GM21381 (cell line): ENCODE results near the gene TOR2A.

ENCODE experiments used
- ATAC-seq: cut with Tn5 transposase; IDR thresholded peaks from one replicate; pipeline ENCODE4 v1.9.1; 2021; ENCODE audit warnings: mild to moderate bottlenecking, moderate library complexity; ENCODE audit not compliant: unreplicated experiment

The TOR2A gene

DNA sequence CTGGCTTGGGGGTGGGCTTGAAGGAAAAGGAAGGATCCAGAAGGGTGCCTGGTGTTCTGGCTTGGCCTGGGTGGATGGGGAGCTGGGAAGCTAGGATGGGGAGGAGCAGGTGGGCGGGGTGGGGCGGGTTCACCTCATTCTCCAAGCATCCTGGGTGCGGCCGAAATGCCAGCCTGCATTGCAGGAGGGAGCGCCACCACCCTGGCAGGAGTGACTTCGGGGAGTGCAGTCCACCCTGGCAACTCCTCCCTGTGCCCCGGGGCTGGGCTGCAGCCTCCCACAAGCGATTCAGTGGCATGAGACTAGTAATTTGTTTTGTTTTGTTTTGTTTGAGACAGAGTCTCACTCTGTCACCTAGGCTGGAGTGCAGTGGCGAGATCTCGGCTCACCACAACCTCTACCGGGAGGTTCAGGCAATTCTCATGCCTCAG, 13.7 kb downstream of the TOR2A start:
- ATAC-seq, result no peak

GRCh38 chr9:127720865-127721227, 14.2 kb downstream of the TOR2A start:
- ATAC-seq, result no peak

- no peak for ATAC-seq
Measured at GRCh38 chr9:127720031-127720864, 14.8 kb downstream of the TOR2A start.

DNA sequence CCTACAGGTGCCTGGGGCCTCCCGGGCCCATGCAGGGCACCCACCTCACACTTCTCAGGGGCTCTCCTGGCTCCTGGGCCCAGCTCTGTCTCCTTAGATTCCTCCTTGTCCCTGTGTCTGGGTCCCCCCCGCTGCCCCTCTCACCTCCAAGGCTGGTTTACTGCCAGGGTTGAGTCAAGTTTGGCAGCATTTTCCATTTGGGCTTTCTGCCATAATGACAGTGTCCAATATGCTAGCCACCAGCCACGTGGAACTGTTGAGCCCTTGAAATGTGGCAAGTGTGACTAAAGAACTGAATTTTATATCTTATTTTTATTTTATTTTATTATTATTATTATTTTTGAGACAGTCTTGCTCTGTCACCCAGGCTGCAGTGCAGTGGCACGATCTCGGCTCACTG, 17.3 kb downstream of the TOR2A start:
- ATAC-seq, result no peak

DNA sequence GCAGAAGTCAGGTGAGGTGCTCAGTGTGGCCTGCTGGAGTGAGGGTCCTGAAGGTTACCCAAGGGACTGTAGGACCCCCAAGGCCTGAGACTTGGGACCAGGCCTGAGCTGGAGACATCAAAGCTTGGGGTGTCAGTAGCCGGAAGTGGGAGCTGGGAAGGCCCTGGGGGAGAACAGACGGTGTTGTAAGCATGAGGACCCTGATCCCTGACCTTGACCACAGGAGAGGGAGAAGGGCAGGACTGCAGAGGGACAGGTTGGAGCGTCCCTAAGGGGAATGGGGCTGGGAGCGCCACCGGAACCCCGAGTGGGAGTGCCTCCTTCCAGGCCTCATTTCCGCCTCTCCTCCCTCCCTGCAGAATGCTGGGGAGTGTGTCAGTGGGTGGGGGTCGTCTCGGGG, 18.7 kb downstream of the TOR2A start:
- no peak for ATAC-seq

DNA sequence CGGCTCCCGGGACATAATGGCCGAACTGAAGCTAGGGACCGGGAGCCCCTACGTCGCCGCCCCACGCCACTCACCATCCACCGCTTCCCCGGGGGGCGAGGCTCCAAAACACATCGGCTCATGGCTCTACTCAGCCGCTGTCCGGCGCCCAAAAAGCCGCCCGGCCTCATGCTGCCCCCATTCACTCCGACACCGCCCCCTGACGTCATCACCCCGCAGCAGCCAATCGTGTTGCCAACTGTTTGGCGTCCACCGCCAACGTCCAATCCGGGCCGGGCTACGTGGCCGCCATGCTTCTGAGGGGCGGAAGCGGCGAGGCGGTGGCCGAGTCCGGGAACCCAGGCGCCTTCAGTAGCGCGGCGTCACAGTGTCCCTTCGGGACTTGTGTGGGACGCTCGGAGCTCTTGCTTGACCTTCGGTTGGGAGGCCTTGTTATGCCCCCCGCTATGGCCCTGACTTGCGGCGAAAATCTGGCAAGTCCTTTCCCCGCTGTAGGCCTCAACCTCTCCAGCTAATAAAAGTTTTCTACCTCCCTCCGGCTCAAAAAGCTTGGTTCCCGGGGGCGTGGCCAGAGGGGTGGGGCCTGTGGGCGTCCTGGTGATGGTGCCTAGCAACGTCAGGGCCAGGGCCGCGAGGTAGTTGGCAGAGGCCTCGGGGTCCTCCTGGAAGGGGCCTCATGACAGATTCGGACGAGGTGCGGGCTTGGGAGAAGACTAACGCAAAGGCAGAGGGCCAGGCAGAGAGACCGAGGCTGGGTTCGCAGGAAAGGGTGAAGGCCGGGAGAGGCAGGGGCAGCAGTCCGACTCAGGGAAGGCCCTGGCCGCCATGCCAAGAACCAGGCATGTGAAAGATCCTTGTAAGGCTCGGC, 19.4 kb downstream of the TOR2A start, which contains the start of the genes PTRH1 and TTC16:
TSS of gene PTRH1 (minus strand) at position 194 of the 868 bp plus-strand sequence. CDS start at position 170, 24 bp downstream.
TSS of gene TTC16 (plus strand) at position 610 of the 868 bp plus-strand sequence. CDS start at position 677, 67 bp downstream.
- ATAC-seq, result peak; percentile 94

- ATAC-seq, result peak; percentile 7
Measured at GRCh38 chr9:127714951-127715469, 20.1 kb downstream of the TOR2A start.

DNA sequence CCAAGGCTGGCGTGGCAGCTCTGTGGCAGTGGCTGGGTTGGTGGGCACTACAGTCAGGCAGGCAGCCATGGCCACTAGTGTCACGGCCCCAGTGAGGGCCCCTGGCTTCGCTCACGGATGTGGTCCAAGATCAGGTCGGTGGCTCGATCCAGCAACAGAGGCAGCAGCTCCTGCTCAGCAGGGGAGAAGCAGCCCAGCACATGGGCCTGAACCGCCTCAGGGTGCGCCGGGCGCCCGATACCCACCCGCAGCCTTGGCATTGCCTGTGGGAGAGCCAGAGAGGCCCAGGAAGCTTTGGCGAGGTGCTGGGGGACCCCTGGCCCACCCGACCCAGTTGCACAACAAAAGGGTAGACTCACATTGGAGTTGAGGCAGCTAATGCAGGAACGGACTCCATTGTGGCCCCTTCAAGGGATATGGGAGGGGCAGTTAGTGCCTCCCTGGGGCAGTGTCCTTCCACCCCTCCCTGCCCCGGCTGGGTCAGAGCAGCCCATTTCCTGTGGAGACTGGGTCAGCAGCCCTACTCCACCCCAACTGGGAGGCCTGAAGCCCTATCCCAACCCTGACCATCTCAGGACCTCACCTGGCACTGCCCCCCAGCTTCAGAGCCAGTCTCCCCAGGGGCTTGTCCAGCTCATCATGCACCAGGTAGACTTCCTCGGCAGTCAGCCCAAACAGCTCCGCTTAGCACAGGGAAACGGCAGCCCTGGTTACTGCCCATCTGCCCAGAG, 20.9 kb downstream of the TOR2A start:
- no peak for ATAC-seq

GRCh38 chr9:127712867-127713266, 22.2 kb downstream of the TOR2A start:
- no peak for ATAC-seq

DNA sequence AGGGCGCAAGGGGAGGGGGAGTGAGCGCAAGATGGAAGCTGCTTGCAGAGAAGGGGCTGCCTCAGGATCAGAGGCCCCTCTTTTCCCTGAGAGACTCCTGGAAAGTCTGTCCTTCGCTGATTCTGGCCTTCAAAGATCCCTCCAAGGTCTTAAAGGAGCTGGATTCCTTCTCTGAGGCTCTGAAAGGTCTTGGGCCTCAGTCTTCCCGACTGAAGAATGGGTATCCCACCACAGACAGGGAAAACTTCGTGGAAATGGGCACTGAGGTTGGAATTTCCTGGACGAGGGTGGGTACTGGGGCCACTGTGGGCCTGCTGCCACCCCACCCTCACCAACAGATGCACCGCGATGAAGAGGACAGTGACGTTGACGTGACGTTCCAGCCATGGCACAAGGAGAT, 22.7 kb downstream of the TOR2A start:
- ATAC-seq, result no peak

DNA sequence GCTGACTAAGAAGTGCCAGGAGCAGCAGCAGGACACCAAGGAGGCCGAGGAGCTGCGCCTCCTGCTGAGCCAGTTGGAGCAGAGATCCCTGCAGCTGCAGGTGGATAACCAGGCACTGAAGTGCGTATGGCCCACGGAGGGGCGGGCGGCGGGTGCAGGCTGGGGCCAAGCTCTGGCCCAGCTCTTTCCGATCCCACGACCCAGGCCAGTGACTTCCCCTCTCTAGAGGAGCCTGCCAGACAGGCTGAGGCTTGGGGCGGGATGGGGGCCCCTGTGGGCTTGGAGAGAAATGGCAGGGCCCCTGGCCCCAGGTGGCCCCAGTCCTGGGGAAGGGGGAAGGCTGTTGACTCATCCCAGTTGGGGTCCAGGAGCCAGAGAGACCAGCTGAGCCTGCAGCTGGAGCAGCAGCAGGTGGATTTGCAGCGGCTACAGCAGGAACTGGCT, 23.2 kb downstream of the TOR2A start:
- no peak for ATAC-seq

GRCh38 chr9:127711226-127711701, 23.8 kb downstream of the TOR2A start:
- ATAC-seq, result no peak

GRCh38 chr9:127710204-127710783, 24.8 kb downstream of the TOR2A start:
- ATAC-seq, result no peak

GRCh38 chr9:127708952-127709587, 26.0 kb downstream of the TOR2A start:
- ATAC-seq, result no peak

GRCh38 chr9:127707766-127708165, 27.3 kb downstream of the TOR2A start:
- ATAC-seq, result no peak

DNA sequence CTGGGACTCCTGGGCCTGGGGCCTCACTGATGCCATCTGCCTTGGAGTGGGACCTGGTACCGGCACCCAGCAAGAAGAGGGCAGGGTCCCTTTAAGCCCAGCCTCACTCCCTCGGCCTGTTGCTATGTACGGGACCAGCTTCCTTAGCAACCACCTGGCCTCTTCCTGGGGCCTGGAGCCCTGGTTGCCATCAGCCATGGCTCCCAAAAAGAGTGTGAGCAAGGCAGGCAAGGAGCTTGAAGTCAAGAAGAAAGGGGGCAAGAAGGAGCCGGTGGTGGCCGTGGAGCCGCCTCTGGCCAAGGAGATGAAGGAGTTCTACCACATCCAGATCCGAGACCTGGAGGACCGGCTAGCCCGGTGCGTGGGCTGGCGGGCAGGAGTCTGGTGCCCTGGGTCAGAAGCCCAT, 28.3 kb downstream of the TOR2A start, which contains the start of gene CFAP157:
TSS of gene CFAP157 (plus strand) at position 153 of the 406 bp plus-strand sequence. CDS start at position 197, 44 bp downstream.
- ATAC-seq, result no peak

DNA sequence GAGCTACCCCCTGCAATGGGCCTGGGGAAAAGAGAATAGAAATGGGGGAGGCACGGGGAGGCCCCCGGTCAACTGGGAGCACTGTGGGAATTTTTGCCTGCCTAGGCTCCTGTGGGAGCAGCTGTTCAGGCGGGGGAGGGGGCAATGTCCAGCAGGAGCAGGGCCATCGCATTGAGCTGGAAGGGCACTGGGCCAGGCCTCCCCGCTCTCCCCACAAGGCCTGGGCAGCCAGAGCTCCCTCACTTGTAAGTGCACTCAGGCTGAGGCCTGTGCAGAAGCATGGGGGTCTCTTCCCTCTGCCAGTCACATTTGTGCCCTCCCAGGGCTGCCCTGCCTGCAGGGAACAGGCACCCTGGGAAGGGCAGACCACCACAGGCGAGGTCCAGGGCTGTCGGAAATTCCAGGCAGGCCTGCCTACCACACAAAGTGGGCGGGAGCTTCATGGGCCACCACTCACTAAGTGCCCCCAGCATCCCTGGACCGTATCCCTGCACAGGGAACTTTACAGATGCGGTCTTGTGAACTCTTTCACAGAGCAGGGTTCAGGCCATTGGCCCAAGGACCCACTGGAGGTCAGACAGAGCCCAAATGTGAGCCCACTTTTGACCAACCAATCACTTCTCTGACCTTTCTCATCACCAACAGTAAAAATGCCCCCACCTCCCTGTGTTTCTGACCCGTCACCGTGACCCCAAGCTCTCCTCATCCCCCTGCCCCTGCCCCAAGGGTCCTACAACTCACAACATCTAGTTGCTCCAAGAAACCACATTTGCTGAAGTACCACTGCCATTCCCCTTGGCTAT, 29.3 kb downstream of the TOR2A start:
- ATAC-seq, result no peak

GRCh38 chr9:127703289-127703946, 31.7 kb downstream of the TOR2A start:
- no peak for ATAC-seq
